Esophagus squamous epithelium (tissue), 4 donors: ENCODE data around the gene LYRM1.

Experiments used
- CTCF ChIP-seq, 6 experiments: fragments of 450-650 bp in 4 of 6; fragments of 200-600 bp in 2 of 6; sonication (generic) in 2 of 6; IDR thresholded peaks; one replicate each; pipeline ENCODE4 v1.5.1; 2016 to 2019; ENCODE audit warnings: antibody characterized with exemption in 6 of 6, mild to moderate bottlenecking in 4 of 6, moderate library complexity in 4 of 6
- POLR2A ChIP-seq, 4 donors: fragments of 450-650 bp; IDR thresholded peaks; one replicate each; pipeline ENCODE4 v1.6.1; 2017; ENCODE audit warnings: antibody characterized with exemption in 4 of 4, mild to moderate bottlenecking in 4 of 4, moderate library complexity in 3 of 4

GRCh38 chr16:20968765-20969164, 68.2 kb downstream of the LYRM1 start:
- no peak for TF ChIP-seq CTCF (IDR thresholded peaks at IDR 0.05)
- TF ChIP-seq POLR2A (IDR thresholded peaks at IDR 0.05): no peak
